HEK293 (cell line): ENCODE data around the gene HP1BP3.

Experiments used
- GFI1B ChIP-seq: fragments of 450-650 bp; formaldehyde crosslinking; IDR thresholded peaks from 2 replicates; pipeline ENCODE4 v1.5.1; 2016; ENCODE audit warnings: missing biosample characterization, missing genetic modification characterization
- GLIS1 ChIP-seq: fragments of 450-650 bp; formaldehyde crosslinking; IDR thresholded peaks from 2 replicates; pipeline ENCODE4 v1.5.1; 2016; ENCODE audit warnings: missing biosample characterization, missing genetic modification characterization
- RBAK ChIP-seq: fragments of 450-650 bp; formaldehyde crosslinking; IDR thresholded peaks from 2 replicates; pipeline ENCODE4 v1.5.1; 2016; ENCODE audit warnings: missing biosample characterization, missing genetic modification characterization
- ZNF10 ChIP-seq: fragments of 450-650 bp; formaldehyde crosslinking; IDR thresholded peaks from 2 replicates; pipeline ENCODE4 v1.5.1; 2017; ENCODE audit warnings: missing biosample characterization, missing genetic modification characterization
- ZNF114 ChIP-seq: fragments of 450-650 bp; formaldehyde crosslinking; IDR thresholded peaks from 2 replicates; pipeline ENCODE4 v1.5.0; 2017; ENCODE audit warnings: missing biosample characterization, missing genetic modification characterization
- ZNF146 ChIP-seq: fragments of 450-650 bp; formaldehyde crosslinking; IDR thresholded peaks from 2 replicates; pipeline ENCODE4 v1.5.1; 2016; ENCODE audit warnings: missing biosample characterization, missing genetic modification characterization
- ZNF266 ChIP-seq: fragments of 450-650 bp; formaldehyde crosslinking; IDR thresholded peaks from 2 replicates; pipeline ENCODE4 v1.5.1; 2016; ENCODE audit warnings: missing biosample characterization, missing genetic modification characterization, low read depth
- ZNF549 ChIP-seq: fragments of 450-650 bp; IDR thresholded peaks from 2 replicates; pipeline ENCODE4 v1.5.1; 2018; ENCODE audit warnings: missing biosample characterization, missing genetic modification characterization, mild to moderate bottlenecking, inconsistent platforms, moderate library complexity
- ZNF624 ChIP-seq: fragments of 450-650 bp; formaldehyde crosslinking; IDR thresholded peaks from 2 replicates; pipeline ENCODE4 v1.5.1; 2017; ENCODE audit warnings: missing biosample characterization, missing genetic modification characterization
- ZNF660 ChIP-seq: fragments of 450-650 bp; IDR thresholded peaks from 2 replicates; pipeline ENCODE4 v1.5.1; 2018; ENCODE audit warnings: missing biosample characterization, mild to moderate bottlenecking, missing genetic modification characterization
- ZNF670 ChIP-seq: fragments of 450-650 bp; formaldehyde crosslinking; IDR thresholded peaks from 2 replicates; pipeline ENCODE4 v1.5.1; 2016; ENCODE audit warnings: missing biosample characterization, missing genetic modification characterization, low read depth
- TF ChIP-seq, protein P1 (sequence below): fragments of 450-650 bp; formaldehyde crosslinking; IDR thresholded peaks from 2 replicates; pipeline ENCODE4 v1.5.1; 2017; ENCODE audit warnings: missing biosample characterization, missing genetic modification characterization
- TF ChIP-seq, protein P2 (sequence below): fragments of 450-650 bp; formaldehyde crosslinking; IDR thresholded peaks from 2 replicates; pipeline ENCODE4 v1.5.1; 2016; ENCODE audit warnings: missing biosample characterization, missing genetic modification characterization
- TF ChIP-seq, protein P3 (sequence below): sonication (generic); formaldehyde crosslinking; IDR thresholded peaks from 2 replicates; pipeline ENCODE4 v1.8.1; 2022; ENCODE audit warnings: mild to moderate bottlenecking, moderate library complexity, missing genetic modification reagents
- TF ChIP-seq, protein P4 (sequence below): fragments of 450-650 bp; formaldehyde crosslinking; IDR thresholded peaks from 2 replicates; pipeline ENCODE4 v1.5.1; 2016; ENCODE audit warnings: missing biosample characterization, missing genetic modification characterization
- TF ChIP-seq, protein P5 (sequence below): fragments of 450-650 bp; formaldehyde crosslinking; IDR thresholded peaks from 2 replicates; pipeline ENCODE4 v1.5.1; 2016; ENCODE audit warnings: missing biosample characterization, missing genetic modification characterization
- TF ChIP-seq, protein P6 (sequence below): IDR thresholded peaks from 2 replicates; pipeline ENCODE4 v1.6.1; 2011; ENCODE audit warnings: mild to moderate bottlenecking, low read depth, low read length, borderline replicate concordance

HP1BP3 gene

DNA sequence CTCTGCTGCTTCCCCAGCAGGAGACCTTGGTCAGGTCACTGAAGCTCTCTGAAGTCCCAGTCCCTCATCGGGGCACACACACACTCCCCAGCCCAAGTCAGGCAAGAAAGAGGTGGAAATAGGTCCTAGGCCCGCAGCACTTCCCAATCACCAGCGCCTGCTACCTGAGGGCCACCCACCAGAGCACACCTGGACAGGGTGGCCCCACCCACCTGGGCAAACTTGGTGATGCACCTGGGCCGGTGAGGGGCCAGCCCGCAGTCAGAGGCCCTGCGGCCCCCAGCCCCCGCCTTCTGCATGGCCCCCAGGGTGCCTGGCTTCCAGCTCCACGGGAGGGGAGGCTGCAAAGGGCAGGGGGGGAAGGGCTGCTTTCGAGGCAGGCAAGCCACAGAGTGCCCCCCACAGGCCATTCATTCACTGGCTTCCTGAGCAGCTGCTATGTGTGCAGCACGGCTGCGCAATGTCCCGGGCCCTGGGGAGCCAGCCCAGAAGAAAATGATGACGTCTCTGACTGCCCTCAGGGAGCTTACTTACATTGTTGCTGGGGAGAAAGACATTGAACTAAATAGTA is 59.3 kb downstream of the HP1BP3 start (continued):
- TF ChIP-seq, protein P1, sequence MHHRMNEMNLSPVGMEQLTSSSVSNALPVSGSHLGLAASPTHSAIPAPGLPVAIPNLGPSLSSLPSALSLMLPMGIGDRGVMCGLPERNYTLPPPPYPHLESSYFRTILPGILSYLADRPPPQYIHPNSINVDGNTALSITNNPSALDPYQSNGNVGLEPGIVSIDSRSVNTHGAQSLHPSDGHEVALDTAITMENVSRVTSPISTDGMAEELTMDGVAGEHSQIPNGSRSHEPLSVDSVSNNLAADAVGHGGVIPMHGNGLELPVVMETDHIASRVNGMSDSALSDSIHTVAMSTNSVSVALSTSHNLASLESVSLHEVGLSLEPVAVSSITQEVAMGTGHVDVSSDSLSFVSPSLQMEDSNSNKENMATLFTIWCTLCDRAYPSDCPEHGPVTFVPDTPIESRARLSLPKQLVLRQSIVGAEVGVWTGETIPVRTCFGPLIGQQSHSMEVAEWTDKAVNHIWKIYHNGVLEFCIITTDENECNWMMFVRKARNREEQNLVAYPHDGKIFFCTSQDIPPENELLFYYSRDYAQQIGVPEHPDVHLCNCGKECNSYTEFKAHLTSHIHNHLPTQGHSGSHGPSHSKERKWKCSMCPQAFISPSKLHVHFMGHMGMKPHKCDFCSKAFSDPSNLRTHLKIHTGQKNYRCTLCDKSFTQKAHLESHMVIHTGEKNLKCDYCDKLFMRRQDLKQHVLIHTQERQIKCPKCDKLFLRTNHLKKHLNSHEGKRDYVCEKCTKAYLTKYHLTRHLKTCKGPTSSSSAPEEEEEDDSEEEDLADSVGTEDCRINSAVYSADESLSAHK (tag by site-specific recombination), result no peak
- TF ChIP-seq ZNF670 (tag by site-specific recombination), result no peak
- TF ChIP-seq GLIS1, result peak; percentile 41
- TF ChIP-seq, protein P2, sequence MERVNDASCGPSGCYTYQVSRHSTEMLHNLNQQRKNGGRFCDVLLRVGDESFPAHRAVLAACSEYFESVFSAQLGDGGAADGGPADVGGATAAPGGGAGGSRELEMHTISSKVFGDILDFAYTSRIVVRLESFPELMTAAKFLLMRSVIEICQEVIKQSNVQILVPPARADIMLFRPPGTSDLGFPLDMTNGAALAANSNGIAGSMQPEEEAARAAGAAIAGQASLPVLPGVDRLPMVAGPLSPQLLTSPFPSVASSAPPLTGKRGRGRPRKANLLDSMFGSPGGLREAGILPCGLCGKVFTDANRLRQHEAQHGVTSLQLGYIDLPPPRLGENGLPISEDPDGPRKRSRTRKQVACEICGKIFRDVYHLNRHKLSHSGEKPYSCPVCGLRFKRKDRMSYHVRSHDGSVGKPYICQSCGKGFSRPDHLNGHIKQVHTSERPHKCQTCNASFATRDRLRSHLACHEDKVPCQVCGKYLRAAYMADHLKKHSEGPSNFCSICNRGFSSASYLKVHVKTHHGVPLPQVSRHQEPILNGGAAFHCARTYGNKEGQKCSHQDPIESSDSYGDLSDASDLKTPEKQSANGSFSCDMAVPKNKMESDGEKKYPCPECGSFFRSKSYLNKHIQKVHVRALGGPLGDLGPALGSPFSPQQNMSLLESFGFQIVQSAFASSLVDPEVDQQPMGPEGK (tag by site-specific recombination), result peak; percentile 18; the same call in 1 of the 2 replicates
- TF ChIP-seq ZNF660 (tag by site-specific recombination), result no peak
- TF ChIP-seq ZNF146, result no peak
- no peak for TF ChIP-seq ZNF549 (tag by site-specific recombination)
- TF ChIP-seq RBAK (tag by site-specific recombination), result no peak
- TF ChIP-seq ZNF114 (tag by site-specific recombination), result no peak
- no peak for TF ChIP-seq ZNF266 (tag by site-specific recombination)
- TF ChIP-seq, protein P3, sequence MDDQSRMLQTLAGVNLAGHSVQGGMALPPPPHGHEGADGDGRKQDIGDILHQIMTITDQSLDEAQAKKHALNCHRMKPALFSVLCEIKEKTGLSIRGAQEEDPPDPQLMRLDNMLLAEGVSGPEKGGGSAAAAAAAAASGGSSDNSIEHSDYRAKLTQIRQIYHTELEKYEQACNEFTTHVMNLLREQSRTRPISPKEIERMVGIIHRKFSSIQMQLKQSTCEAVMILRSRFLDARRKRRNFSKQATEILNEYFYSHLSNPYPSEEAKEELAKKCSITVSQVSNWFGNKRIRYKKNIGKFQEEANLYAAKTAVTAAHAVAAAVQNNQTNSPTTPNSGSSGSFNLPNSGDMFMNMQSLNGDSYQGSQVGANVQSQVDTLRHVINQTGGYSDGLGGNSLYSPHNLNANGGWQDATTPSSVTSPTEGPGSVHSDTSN (CRISPR knock-in tag), result no peak
- TF ChIP-seq, protein P4, sequence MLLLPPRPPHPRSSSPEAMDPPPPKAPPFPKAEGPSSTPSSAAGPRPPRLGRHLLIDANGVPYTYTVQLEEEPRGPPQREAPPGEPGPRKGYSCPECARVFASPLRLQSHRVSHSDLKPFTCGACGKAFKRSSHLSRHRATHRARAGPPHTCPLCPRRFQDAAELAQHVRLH, result no peak
- TF ChIP-seq ZNF10 (tag by site-specific recombination), result peak; percentile 88
- TF ChIP-seq, protein P5, sequence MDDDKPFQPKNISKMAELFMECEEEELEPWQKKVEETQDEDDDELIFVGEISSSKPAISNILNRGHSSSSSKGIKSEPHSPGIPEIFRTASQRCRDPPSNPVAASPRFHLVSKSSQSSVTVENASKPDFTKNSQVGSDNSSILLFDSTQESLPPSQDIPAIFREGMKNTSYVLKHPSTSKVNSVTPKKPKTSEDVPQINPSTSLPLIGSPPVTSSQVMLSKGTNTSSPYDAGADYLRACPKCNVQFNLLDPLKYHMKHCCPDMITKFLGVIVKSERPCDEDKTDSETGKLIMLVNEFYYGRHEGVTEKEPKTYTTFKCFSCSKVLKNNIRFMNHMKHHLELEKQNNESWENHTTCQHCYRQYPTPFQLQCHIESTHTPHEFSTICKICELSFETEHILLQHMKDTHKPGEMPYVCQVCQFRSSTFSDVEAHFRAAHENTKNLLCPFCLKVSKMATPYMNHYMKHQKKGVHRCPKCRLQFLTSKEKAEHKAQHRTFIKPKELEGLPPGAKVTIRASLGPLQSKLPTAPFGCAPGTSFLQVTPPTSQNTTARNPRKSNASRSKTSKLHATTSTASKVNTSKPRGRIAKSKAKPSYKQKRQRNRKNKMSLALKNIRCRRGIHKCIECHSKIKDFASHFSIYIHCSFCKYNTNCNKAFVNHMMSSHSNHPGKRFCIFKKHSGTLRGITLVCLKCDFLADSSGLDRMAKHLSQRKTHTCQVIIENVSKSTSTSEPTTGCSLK, result no peak
- TF ChIP-seq, protein P6, sequence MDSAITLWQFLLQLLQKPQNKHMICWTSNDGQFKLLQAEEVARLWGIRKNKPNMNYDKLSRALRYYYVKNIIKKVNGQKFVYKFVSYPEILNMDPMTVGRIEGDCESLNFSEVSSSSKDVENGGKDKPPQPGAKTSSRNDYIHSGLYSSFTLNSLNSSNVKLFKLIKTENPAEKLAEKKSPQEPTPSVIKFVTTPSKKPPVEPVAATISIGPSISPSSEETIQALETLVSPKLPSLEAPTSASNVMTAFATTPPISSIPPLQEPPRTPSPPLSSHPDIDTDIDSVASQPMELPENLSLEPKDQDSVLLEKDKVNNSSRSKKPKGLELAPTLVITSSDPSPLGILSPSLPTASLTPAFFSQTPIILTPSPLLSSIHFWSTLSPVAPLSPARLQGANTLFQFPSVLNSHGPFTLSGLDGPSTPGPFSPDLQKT, result no peak
- TF ChIP-seq ZNF624 (tag by site-specific recombination), result no peak
- no peak for TF ChIP-seq GFI1B (tag by site-specific recombination)
- TF ChIP-seq, all 188 proteins: peak for 7
